ENCODE measurements around the gene POPDC3.

The POPDC3 gene

GRCh38 chr6:105188251-105188650 lies 8.4 kb upstream of the POPDC3 start:
- DNase-seq (ENCODE audit: low read depth): no peak
- no peak for TF ChIP-seq CTCF (IDR thresholded peaks at IDR 0.05; ENCODE audit: low read depth, low read length, missing control alignments)
- no peak overlapping the region for H3K4me3 ChIP-seq (ENCODE audit: low read depth, low read length)

- no peak overlapping the region for H3K4me3 ChIP-seq (ENCODE audit: low read depth, low read length)
- no peak for TF ChIP-seq CTCF (IDR thresholded peaks at IDR 0.05; ENCODE audit: low read depth, low read length, missing control alignments)
- DNase-seq (ENCODE audit: low read depth): no peak
Measured at GRCh38 chr6:105186576-105186975, 6.8 kb upstream of the POPDC3 start.

- TF ChIP-seq CTCF (IDR thresholded peaks at IDR 0.05; ENCODE audit: low read depth, low read length, missing control alignments): no peak
- no peak for DNase-seq (ENCODE audit: low read depth)
- H3K4me3 ChIP-seq (ENCODE audit: low read depth, low read length): no peak overlapping the region
Measured at GRCh38 chr6:105184921-105185320, 5.1 kb upstream of the POPDC3 start.

- no peak for DNase-seq (ENCODE audit: low read depth)
- H3K4me3 ChIP-seq (ENCODE audit: low read depth, low read length): no peak overlapping the region
- no peak for TF ChIP-seq CTCF (IDR thresholded peaks at IDR 0.05; ENCODE audit: low read depth, low read length, missing control alignments)
Measured at GRCh38 chr6:105181981-105182515, 2.2 kb upstream of the POPDC3 start.

- no peak overlapping the region for H3K4me3 ChIP-seq (ENCODE audit: low read depth, low read length)
- DNase-seq (ENCODE audit: low read depth): no peak
- no peak for TF ChIP-seq CTCF (IDR thresholded peaks at IDR 0.05; ENCODE audit: low read depth, low read length, missing control alignments)
Measured at GRCh38 chr6:105178636-105179035, 1.2 kb downstream of the POPDC3 start.

GRCh38 chr6:105178110-105178509 lies 1.7 kb downstream of the POPDC3 start:
- no peak for DNase-seq (ENCODE audit: low read depth)
- no peak overlapping the region for H3K4me3 ChIP-seq (ENCODE audit: low read depth, low read length)
- no peak for TF ChIP-seq CTCF (IDR thresholded peaks at IDR 0.05; ENCODE audit: low read depth, low read length, missing control alignments)

- no peak overlapping the region for H3K4me3 ChIP-seq (ENCODE audit: low read depth, low read length)
- TF ChIP-seq CTCF (IDR thresholded peaks at IDR 0.05; ENCODE audit: low read depth, low read length, missing control alignments): no peak
Measured at GRCh38 chr6:105177556-105177955, 2.3 kb downstream of the POPDC3 start.

More at GRCh38 chr6:105177556-105177955, 2.3 kb downstream of the POPDC3 start:
- DNase-seq (ENCODE audit: low read depth): no peak

Measured in GM12864 (cell line).